CD4-positive, alpha-beta T cell treated with Interleukin-15 for 4 hours (primary cell): Measurements from ENCODE around the gene KCND3.
"Not testable (repeated sequence)": the region's sequence is repeated elsewhere in the genome, so short reads cannot be mapped to it uniquely, and the experiment has no call there.

Experiments
- DNase-seq: peaks from one replicate; pipeline ENCODE4 v3.0.0-alpha.2; 2020; ENCODE audit warnings: low spot score

KCND3 gene

GRCh38 chr1:111814305-111814628 is 175.2 kb downstream of the KCND3 start:
- DNase-seq, result no peak

GRCh38 chr1:111813440-111814304 is 175.8 kb downstream of the KCND3 start:
- no peak for DNase-seq

GRCh38 chr1:111812306-111812705 is 177.2 kb downstream of the KCND3 start:
- DNase-seq, result no peak

- no peak for DNase-seq
Observed at GRCh38 chr1:111811891-111812290, 177.6 kb downstream of the KCND3 start.

GRCh38 chr1:111805251-111805650 is 184.2 kb downstream of the KCND3 start:
- DNase-seq, result no peak

GRCh38 chr1:111804776-111805175 is 184.7 kb downstream of the KCND3 start:
- DNase-seq, result no peak

GRCh38 chr1:111803951-111804350 is 185.5 kb downstream of the KCND3 start:
- no peak for DNase-seq

- no peak for DNase-seq
Observed at GRCh38 chr1:111802984-111803383, 186.5 kb downstream of the KCND3 start.

- DNase-seq, result no peak
Observed at GRCh38 chr1:111802110-111802509, 187.4 kb downstream of the KCND3 start.

- no peak for DNase-seq
Observed at GRCh38 chr1:111801071-111801850, 188.2 kb downstream of the KCND3 start.

GRCh38 chr1:111799722-111800121 is 189.7 kb downstream of the KCND3 start:
- DNase-seq, result not testable (repeated sequence)

GRCh38 chr1:111798580-111798979 is 190.9 kb downstream of the KCND3 start:
- DNase-seq, result no peak

GRCh38 chr1:111795401-111795800 is 194.1 kb downstream of the KCND3 start:
- no peak for DNase-seq

- no peak for DNase-seq
Observed at GRCh38 chr1:111793923-111794322, 195.5 kb downstream of the KCND3 start.

- DNase-seq, result no peak
Observed at GRCh38 chr1:111792249-111792648, 197.2 kb downstream of the KCND3 start.

- DNase-seq, result no peak
Observed at GRCh38 chr1:111791776-111792175, 197.7 kb downstream of the KCND3 start.

- no peak for DNase-seq
Observed at GRCh38 chr1:111789666-111790316, 199.7 kb downstream of the KCND3 start.

GRCh38 chr1:111789142-111789541 is 200.3 kb downstream of the KCND3 start:
- DNase-seq, result no peak

GRCh38 chr1:111786669-111787207 is 202.7 kb downstream of the KCND3 start:
- DNase-seq, result no peak

GRCh38 chr1:111784273-111784901 is 205.1 kb downstream of the KCND3 start:
- DNase-seq, result no peak

GRCh38 chr1:111779546-111779945 is 209.9 kb downstream of the KCND3 start:
- no peak for DNase-seq

GRCh38 chr1:111778541-111779051 is 210.9 kb downstream of the KCND3 start:
- DNase-seq, result no peak
